ENCODE results near the gene RABGAP1L. TPM values are rescaled to one million over a fixed set of nuclear protein-coding genes. Genes with fewer than 3 reads are reported as not detected.

The RABGAP1L gene
- total RNA-seq, 1 experiment from 2014 or later, result 76.9 TPM

GRCh38 chr1:174399211-174399610 is 239.9 kb downstream of the RABGAP1L start (continued):
- TF ChIP-seq PRDM15 (CRISPR knock-in tag; IDR thresholded peaks at IDR 0.05) (no peak), FOXP1 (CRISPR knock-in tag; IDR thresholded peaks at IDR 0.05; ENCODE audit: borderline replicate concordance) (no peak), NFATC4 (CRISPR knock-in tag; IDR thresholded peaks at IDR 0.05) (no peak), ZNF232 (CRISPR knock-in tag; IDR thresholded peaks at IDR 0.05) (no peak), CREB1 (CRISPR knock-in tag; IDR thresholded peaks at IDR 0.05) (no peak), ETV6 (CRISPR knock-in tag; IDR thresholded peaks at IDR 0.05) (no peak), USF1 (CRISPR knock-in tag; IDR thresholded peaks at IDR 0.05) (no peak), OVOL2 (CRISPR knock-in tag; IDR thresholded peaks at IDR 0.05; ENCODE audit: borderline replicate concordance) (no peak), PREB (CRISPR knock-in tag; IDR thresholded peaks at IDR 0.05; ENCODE audit: borderline replicate concordance) (no peak), AFF4 (CRISPR knock-in tag; IDR thresholded peaks at IDR 0.05; ENCODE audit: borderline replicate concordance) (no peak)

GRCh38 chr1:174401075-174401474 is 241.8 kb downstream of the RABGAP1L start:
- no peak overlapping the region for H3K27ac Mint-ChIP-seq
- DNase-seq (ENCODE audit: low spot score), result no peak
- no peak overlapping the region for H3K4me3 Mint-ChIP-seq
- no peak for ATAC-seq
- H3K36me3 Mint-ChIP-seq, result no peaks in the 10 kb centered on the region
- no peaks in the 10 kb centered on the region for H3K9me3 Mint-ChIP-seq
- ChIA-PET POLR2A (no interaction called here), CTCF (no interaction called here)
- no peaks in the 10 kb centered on the region; the same call in 1 of the 2 replicates for H3K27me3 Mint-ChIP-seq (ENCODE audit: low read depth)
- no peaks in the 10 kb centered on the region for H3K4me1 Mint-ChIP-seq
- TF ChIP-seq CBFB (CRISPR knock-in tag; IDR thresholded peaks at IDR 0.05; ENCODE audit: low read depth), result no peak
- TF ChIP-seq, protein P1, sequence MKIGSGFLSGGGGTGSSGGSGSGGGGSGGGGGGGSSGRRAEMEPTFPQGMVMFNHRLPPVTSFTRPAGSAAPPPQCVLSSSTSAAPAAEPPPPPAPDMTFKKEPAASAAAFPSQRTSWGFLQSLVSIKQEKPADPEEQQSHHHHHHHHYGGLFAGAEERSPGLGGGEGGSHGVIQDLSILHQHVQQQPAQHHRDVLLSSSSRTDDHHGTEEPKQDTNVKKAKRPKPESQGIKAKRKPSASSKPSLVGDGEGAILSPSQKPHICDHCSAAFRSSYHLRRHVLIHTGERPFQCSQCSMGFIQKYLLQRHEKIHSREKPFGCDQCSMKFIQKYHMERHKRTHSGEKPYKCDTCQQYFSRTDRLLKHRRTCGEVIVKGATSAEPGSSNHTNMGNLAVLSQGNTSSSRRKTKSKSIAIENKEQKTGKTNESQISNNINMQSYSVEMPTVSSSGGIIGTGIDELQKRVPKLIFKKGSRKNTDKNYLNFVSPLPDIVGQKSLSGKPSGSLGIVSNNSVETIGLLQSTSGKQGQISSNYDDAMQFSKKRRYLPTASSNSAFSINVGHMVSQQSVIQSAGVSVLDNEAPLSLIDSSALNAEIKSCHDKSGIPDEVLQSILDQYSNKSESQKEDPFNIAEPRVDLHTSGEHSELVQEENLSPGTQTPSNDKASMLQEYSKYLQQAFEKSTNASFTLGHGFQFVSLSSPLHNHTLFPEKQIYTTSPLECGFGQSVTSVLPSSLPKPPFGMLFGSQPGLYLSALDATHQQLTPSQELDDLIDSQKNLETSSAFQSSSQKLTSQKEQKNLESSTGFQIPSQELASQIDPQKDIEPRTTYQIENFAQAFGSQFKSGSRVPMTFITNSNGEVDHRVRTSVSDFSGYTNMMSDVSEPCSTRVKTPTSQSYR (CRISPR knock-in tag; IDR thresholded peaks at IDR 0.05), result no peak
- no peak for TF ChIP-seq CREB1 (CRISPR knock-in tag; IDR thresholded peaks at IDR 0.05)
- no peak for TF ChIP-seq HMGXB4 (CRISPR knock-in tag; IDR thresholded peaks at IDR 0.05)
- no peak for TF ChIP-seq ZNF219 (CRISPR knock-in tag; IDR thresholded peaks at IDR 0.05; ENCODE audit: borderline replicate concordance)
- TF ChIP-seq, protein P2, sequence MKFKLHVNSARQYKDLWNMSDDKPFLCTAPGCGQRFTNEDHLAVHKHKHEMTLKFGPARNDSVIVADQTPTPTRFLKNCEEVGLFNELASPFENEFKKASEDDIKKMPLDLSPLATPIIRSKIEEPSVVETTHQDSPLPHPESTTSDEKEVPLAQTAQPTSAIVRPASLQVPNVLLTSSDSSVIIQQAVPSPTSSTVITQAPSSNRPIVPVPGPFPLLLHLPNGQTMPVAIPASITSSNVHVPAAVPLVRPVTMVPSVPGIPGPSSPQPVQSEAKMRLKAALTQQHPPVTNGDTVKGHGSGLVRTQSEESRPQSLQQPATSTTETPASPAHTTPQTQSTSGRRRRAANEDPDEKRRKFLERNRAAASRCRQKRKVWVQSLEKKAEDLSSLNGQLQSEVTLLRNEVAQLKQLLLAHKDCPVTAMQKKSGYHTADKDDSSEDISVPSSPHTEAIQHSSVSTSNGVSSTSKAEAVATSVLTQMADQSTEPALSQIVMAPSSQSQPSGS (CRISPR knock-in tag; IDR thresholded peaks at IDR 0.05; ENCODE audit: borderline replicate concordance, low read depth), result no peak
- TF ChIP-seq SOX15 (CRISPR knock-in tag; IDR thresholded peaks at IDR 0.05), result no peak
- no peak for TF ChIP-seq ZNF138 (CRISPR knock-in tag; conservative IDR thresholded peaks at IDR 0.05)
